ENCODE data around the gene POM121L12. TPM values are rescaled to one million over a fixed set of nuclear protein-coding genes. Genes with fewer than 3 reads are reported as not detected.

The POM121L12 gene
- total RNA-seq, result not detected in 2 replicates

- Mint-ChIP-seq H3K36me3 (ENCODE audit: low read depth) (no peaks in the 10 kb centered on the region), H3K27ac (no peak within 1 kb of the TSS), H3K4me1 (no peaks in the 10 kb centered on the region), H3K4me3 (no peak within 1 kb of the TSS), H3K27me3 (no peaks in the 10 kb centered on the region), H3K9me3 (peaks cover 21% of the 10 kb centered on the region)
- intact Hi-C loops (cut with micrococcal nuclease), result no loop called here
- DNase-seq, result no peak
Observed at GRCh38 chr7:53035499-53036412, at the start of gene POM121L12. Gene POM121L12, plus strand, starts transcription at chr7:53035633. Its CDS starts 39 bp downstream, at chr7:53035672.

DNA sequence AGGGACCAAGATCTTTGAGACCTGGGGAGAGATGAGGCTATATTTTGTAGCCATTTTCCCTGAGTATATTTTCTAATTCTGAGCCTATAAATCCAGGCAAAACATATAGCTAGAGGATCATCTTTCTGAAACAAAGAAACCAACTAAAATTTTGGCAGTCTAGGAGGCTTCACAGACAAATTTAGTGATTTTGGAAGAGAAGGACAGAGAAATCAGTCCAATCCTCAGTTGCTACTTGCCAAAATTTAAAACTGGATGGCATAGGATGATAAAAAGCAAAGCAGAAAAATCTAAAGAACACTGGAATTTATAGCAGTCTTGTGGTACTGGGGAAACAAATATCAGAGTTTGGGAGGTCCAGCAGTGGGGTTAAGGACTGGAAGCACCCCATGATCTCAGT lies 43.4 kb upstream of the POM121L12 start:
- Mint-ChIP-seq H3K27ac (no peak overlapping the region), H3K27me3 (no peaks in the 10 kb centered on the region), H3K9me3 (peaks cover 17% of the 10 kb centered on the region), H3K4me1 (no peaks in the 10 kb centered on the region), H3K4me3 (no peak overlapping the region), H3K36me3 (ENCODE audit: low read depth) (no peaks in the 10 kb centered on the region)
- no peak for DNase-seq
- intact Hi-C loops (cut with micrococcal nuclease), result no loop called here

- Mint-ChIP-seq H3K4me3 (no peak overlapping the region), H3K4me1 (no peaks in the 10 kb centered on the region), H3K27me3 (no peaks in the 10 kb centered on the region), H3K9me3 (peaks cover 16% of the 10 kb centered on the region), H3K27ac (no peak overlapping the region), H3K36me3 (ENCODE audit: low read depth) (no peaks in the 10 kb centered on the region)
- no peak for DNase-seq
- intact Hi-C loops (cut with micrococcal nuclease), result no loop called here
Observed at GRCh38 chr7:52992479-52993162, 42.8 kb upstream of the POM121L12 start.

- peaks cover 10% of the 10 kb centered on the region for H3K9me3 Mint-ChIP-seq
- H3K27me3 Mint-ChIP-seq, result no peaks in the 10 kb centered on the region
- H3K36me3 Mint-ChIP-seq (ENCODE audit: low read depth), result no peaks in the 10 kb centered on the region
- H3K4me3 Mint-ChIP-seq, result no peak overlapping the region
- DNase-seq, result no peak
- intact Hi-C loops (cut with micrococcal nuclease), result no loop called here
- H3K27ac Mint-ChIP-seq, result no peak overlapping the region
- no peaks in the 10 kb centered on the region for H3K4me1 Mint-ChIP-seq
Observed at GRCh38 chr7:52995676-52996075, 39.8 kb upstream of the POM121L12 start.

DNA sequence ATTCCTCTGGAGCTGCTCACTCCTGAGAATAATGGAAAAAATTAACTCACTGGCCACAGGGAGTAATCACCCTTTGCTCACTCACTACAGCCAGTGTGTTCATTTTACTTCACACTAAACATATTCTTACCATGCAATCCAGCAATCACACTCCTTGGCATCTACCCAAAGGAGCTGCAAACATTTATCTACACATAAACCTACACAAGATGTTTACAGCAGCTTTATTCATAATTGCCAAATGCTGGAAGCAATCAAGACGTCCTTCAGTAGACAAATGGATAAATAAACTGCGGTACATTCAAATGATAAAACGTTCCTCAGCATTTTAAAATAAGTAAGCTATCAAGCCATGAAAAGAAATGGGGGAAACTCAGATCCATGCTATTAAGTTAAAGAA lies 34.2 kb upstream of the POM121L12 start:
- Mint-ChIP-seq H3K9me3 (no peaks in the 10 kb centered on the region), H3K36me3 (ENCODE audit: low read depth) (no peaks in the 10 kb centered on the region), H3K27me3 (no peaks in the 10 kb centered on the region), H3K4me1 (no peaks in the 10 kb centered on the region), H3K27ac (no peak overlapping the region), H3K4me3 (no peak overlapping the region)
- intact Hi-C loops (cut with micrococcal nuclease), result no loop called here
- no peak for DNase-seq

- intact Hi-C loops (cut with micrococcal nuclease), result no loop called here
- no peaks in the 10 kb centered on the region for H3K36me3 Mint-ChIP-seq (ENCODE audit: low read depth)
- H3K4me3 Mint-ChIP-seq, result no peak overlapping the region
- no peaks in the 10 kb centered on the region for H3K4me1 Mint-ChIP-seq
- no peaks in the 10 kb centered on the region for H3K27me3 Mint-ChIP-seq
- DNase-seq, result no peak
- H3K27ac Mint-ChIP-seq, result no peak overlapping the region
- no peaks in the 10 kb centered on the region for H3K9me3 Mint-ChIP-seq
Observed at GRCh38 chr7:53002389-53002788, 33.0 kb upstream of the POM121L12 start.

- H3K27me3 Mint-ChIP-seq, result no peaks in the 10 kb centered on the region
- no peak overlapping the region for H3K27ac Mint-ChIP-seq
- DNase-seq, result no peak
- H3K9me3 Mint-ChIP-seq, result no peaks in the 10 kb centered on the region
- H3K36me3 Mint-ChIP-seq (ENCODE audit: low read depth), result no peaks in the 10 kb centered on the region
- no peaks in the 10 kb centered on the region for H3K4me1 Mint-ChIP-seq
- intact Hi-C loops (cut with micrococcal nuclease), result no loop called here
- no peak overlapping the region for H3K4me3 Mint-ChIP-seq
Observed at GRCh38 chr7:53003653-53004445, 31.6 kb upstream of the POM121L12 start.

GRCh38 chr7:53013925-53014324 lies 21.5 kb upstream of the POM121L12 start:
- no peaks in the 10 kb centered on the region for H3K4me1 Mint-ChIP-seq
- intact Hi-C loops (cut with micrococcal nuclease), result no loop called here
- H3K9me3 Mint-ChIP-seq, result peaks cover 16% of the 10 kb centered on the region
- H3K27ac Mint-ChIP-seq, result no peak overlapping the region
- H3K4me3 Mint-ChIP-seq, result no peak overlapping the region
- no peaks in the 10 kb centered on the region for H3K27me3 Mint-ChIP-seq
- DNase-seq, result no peak
- H3K36me3 Mint-ChIP-seq (ENCODE audit: low read depth), result no peaks in the 10 kb centered on the region

GRCh38 chr7:53015463-53015862 lies 20.0 kb upstream of the POM121L12 start:
- no peak overlapping the region for H3K4me3 Mint-ChIP-seq
- H3K4me1 Mint-ChIP-seq, result no peaks in the 10 kb centered on the region
- H3K36me3 Mint-ChIP-seq (ENCODE audit: low read depth), result no peaks in the 10 kb centered on the region
- H3K27me3 Mint-ChIP-seq, result no peaks in the 10 kb centered on the region
- H3K27ac Mint-ChIP-seq, result no peak overlapping the region
- peaks cover 20% of the 10 kb centered on the region for H3K9me3 Mint-ChIP-seq
- no peak for DNase-seq
- intact Hi-C loops (cut with micrococcal nuclease), result no loop called here

DNA sequence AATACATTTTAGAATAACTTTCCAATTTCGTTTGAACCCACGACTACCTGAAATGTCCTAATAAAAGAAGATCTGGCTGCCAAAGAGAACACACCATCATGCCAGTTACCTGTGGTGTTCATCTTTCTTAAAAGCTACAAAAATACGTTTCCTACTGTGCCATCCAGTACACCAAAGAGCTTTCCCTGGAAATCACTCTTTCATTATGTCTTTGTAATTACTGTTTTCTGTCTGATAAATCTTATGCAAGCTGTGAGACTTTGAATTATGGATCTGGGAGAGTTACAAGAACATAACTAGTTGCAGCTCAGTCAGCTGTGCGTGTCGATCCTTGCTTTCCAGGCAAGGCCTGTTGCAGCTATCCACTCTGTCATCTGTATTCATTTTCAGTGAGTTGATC lies 12.5 kb upstream of the POM121L12 start:
- H3K27me3 Mint-ChIP-seq, result no peaks in the 10 kb centered on the region
- no peaks in the 10 kb centered on the region for H3K4me1 Mint-ChIP-seq
- no peaks in the 10 kb centered on the region for H3K36me3 Mint-ChIP-seq (ENCODE audit: low read depth)

GRCh38 chr7:53048638-53049037 lies 13.2 kb downstream of the POM121L12 start:
- intact Hi-C loops (cut with micrococcal nuclease), result no loop called here
- peaks cover 10% of the 10 kb centered on the region for H3K9me3 Mint-ChIP-seq
- H3K27ac Mint-ChIP-seq, result no peak overlapping the region
- H3K4me1 Mint-ChIP-seq, result no peaks in the 10 kb centered on the region
- no peaks in the 10 kb centered on the region for H3K36me3 Mint-ChIP-seq (ENCODE audit: low read depth)
- H3K4me3 Mint-ChIP-seq, result no peak overlapping the region
- H3K27me3 Mint-ChIP-seq, result no peaks in the 10 kb centered on the region
- no peak for DNase-seq

More for the DNA sequence above, 12.5 kb upstream of the POM121L12 start:
- intact Hi-C loops (cut with micrococcal nuclease), result no loop called here
- no peak for DNase-seq
- Mint-ChIP-seq H3K4me3 (no peak overlapping the region), H3K9me3 (peaks cover 7% of the 10 kb centered on the region), H3K27ac (no peak overlapping the region)

DNA sequence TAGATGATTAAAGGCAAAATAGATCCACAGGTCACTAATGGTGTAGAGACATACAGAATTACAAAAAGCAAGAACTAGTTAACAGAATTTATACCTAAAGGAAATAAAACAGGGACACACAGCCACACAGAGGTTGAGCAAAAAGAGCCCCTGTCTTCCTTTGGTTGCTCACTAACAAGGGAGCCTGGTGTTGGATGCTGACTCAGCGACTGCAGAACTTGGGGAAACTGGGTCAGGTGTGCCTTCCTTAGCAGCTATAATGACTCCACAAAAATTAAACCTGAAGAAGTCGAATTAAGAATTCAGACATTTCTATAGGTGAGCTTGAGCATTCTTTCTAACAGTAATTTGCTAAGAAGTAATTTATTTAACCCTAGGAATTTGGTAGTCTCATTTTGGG lies 15.0 kb downstream of the POM121L12 start:
- no peaks in the 10 kb centered on the region for H3K4me1 Mint-ChIP-seq
- no peak for DNase-seq
- H3K4me3 Mint-ChIP-seq, result no peak overlapping the region
- H3K36me3 Mint-ChIP-seq (ENCODE audit: low read depth), result no peaks in the 10 kb centered on the region
- H3K27me3 Mint-ChIP-seq, result no peaks in the 10 kb centered on the region
- peaks cover 6% of the 10 kb centered on the region for H3K9me3 Mint-ChIP-seq
- H3K27ac Mint-ChIP-seq, result no peak overlapping the region
- intact Hi-C loops (cut with micrococcal nuclease), result no loop called here

DNA sequence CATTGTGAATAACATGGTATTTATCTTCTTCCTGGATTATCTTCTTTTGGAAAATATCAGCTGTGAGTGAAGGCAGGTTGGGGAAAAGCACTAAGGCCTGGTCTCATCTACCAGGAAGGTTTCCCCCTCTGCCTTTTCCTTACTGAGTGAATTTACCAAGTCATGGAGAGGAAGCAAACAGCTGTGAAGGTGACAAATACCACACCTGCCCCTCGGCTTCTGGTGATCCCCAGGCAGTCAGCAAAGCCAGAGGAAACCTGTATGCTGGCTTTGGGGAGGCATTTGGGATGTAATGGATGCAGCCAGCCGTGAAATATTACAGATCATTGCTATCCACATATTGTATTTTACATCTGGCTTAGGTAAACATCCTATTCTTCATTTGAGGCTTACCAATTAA lies 24.2 kb downstream of the POM121L12 start:
- peaks cover 26% of the 10 kb centered on the region for H3K9me3 Mint-ChIP-seq
- intact Hi-C loops (cut with micrococcal nuclease), result no loop called here
- H3K27me3 Mint-ChIP-seq, result no peaks in the 10 kb centered on the region

DNA sequence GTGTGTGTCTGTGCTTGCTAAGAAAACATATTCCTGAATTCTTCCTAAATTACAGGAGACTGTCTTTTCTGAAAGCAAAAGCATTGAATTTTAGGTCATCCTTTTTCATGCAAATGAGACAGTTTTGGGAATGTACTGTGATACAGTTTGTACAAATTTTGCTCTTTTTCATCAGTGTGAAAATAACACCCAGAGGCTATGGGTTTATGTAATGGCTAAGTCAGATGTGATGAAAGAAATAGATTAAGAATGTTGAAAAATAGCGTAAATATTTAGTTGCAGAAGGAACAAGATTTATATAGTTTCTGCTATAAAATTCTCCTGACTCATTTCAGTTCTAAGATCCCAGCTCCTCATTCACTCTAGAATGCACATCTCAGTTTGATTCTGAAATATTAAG lies 24.6 kb downstream of the POM121L12 start:
- intact Hi-C loops (cut with micrococcal nuclease), result no loop called here
- Mint-ChIP-seq H3K4me3 (no peak overlapping the region), H3K4me1 (no peaks in the 10 kb centered on the region), H3K9me3 (peaks cover 26% of the 10 kb centered on the region), H3K27me3 (no peaks in the 10 kb centered on the region), H3K27ac (no peak overlapping the region), H3K36me3 (ENCODE audit: low read depth) (no peaks in the 10 kb centered on the region)
- DNase-seq, result no peak

More for the DNA sequence above, 24.2 kb downstream of the POM121L12 start:
- no peak for DNase-seq
- H3K36me3 Mint-ChIP-seq (ENCODE audit: low read depth), result no peaks in the 10 kb centered on the region
- H3K27ac Mint-ChIP-seq, result no peak overlapping the region
- H3K4me3 Mint-ChIP-seq, result no peak overlapping the region
- no peaks in the 10 kb centered on the region for H3K4me1 Mint-ChIP-seq
